CD4-positive, alpha-beta T cell treated with Interleukin-15 for 1 hour (primary cell): Measurements from ENCODE around the gene TCL1B.
"Not testable (repeated sequence)": the region's sequence is repeated elsewhere in the genome, so short reads cannot be mapped to it uniquely, and the experiment has no call there.

ENCODE experiments used
- DNase-seq: peaks from one replicate; pipeline ENCODE4 v3.0.0-alpha.2; 2020

The TCL1B gene

GRCh38 chr14:95685978-95686922 is at the start of gene TCL1B:
Gene TCL1B (plus strand): TSS chr14:95686426. CDS start chr14:95686468, 42 bp downstream.
- no peak for DNase-seq

GRCh38 chr14:95644981-95645380 is 41.2 kb upstream of the TCL1B start:
- DNase-seq: no peak

- no peak for DNase-seq
Observed at GRCh38 chr14:95645389-95645996, 40.7 kb upstream of the TCL1B start.

GRCh38 chr14:95647926-95648325 is 38.3 kb upstream of the TCL1B start:
- DNase-seq: no peak

- DNase-seq: no peak
Observed at GRCh38 chr14:95649230-95649629, 37.0 kb upstream of the TCL1B start.

GRCh38 chr14:95651028-95651427 is 35.2 kb upstream of the TCL1B start:
- no peak for DNase-seq

- no peak for DNase-seq
Observed at GRCh38 chr14:95651821-95652583, 34.2 kb upstream of the TCL1B start.

GRCh38 chr14:95652690-95653089 is 33.5 kb upstream of the TCL1B start:
- no peak for DNase-seq

GRCh38 chr14:95655461-95655860 is 30.8 kb upstream of the TCL1B start:
- DNase-seq: no peak

GRCh38 chr14:95656634-95657033 is 29.6 kb upstream of the TCL1B start:
- DNase-seq: no peak

GRCh38 chr14:95657454-95657853 is 28.8 kb upstream of the TCL1B start:
- DNase-seq: no peak

GRCh38 chr14:95659293-95659989 is 26.8 kb upstream of the TCL1B start:
- no peak for DNase-seq

GRCh38 chr14:95659990-95660385 is 26.2 kb upstream of the TCL1B start:
- DNase-seq: no peak

- DNase-seq: no peak
Observed at GRCh38 chr14:95660651-95661515, 25.3 kb upstream of the TCL1B start.

- no peak for DNase-seq
Observed at GRCh38 chr14:95662376-95663186, 23.6 kb upstream of the TCL1B start.

GRCh38 chr14:95663226-95663797 is 22.9 kb upstream of the TCL1B start:
- DNase-seq: no peak

- DNase-seq: no peak
Observed at GRCh38 chr14:95664066-95664465, 22.2 kb upstream of the TCL1B start.

- peak; percentile 33 for DNase-seq
Observed at GRCh38 chr14:95664546-95664945, 21.7 kb upstream of the TCL1B start.

GRCh38 chr14:95665530-95665929 is 20.7 kb upstream of the TCL1B start:
- not testable (repeated sequence) for DNase-seq

- no peak for DNase-seq
Observed at GRCh38 chr14:95666450-95666849, 19.8 kb upstream of the TCL1B start.
